HG02798 (cell line): ENCODE measurements around the gene FOXJ1.

Source experiments
- ATAC-seq: cut with Tn5 transposase; IDR thresholded peaks from one replicate; pipeline ENCODE4 v1.9.1; 2021; ENCODE audit warnings: mild to moderate bottlenecking; ENCODE audit not compliant: unreplicated experiment, poor library complexity

Gene FOXJ1

DNA sequence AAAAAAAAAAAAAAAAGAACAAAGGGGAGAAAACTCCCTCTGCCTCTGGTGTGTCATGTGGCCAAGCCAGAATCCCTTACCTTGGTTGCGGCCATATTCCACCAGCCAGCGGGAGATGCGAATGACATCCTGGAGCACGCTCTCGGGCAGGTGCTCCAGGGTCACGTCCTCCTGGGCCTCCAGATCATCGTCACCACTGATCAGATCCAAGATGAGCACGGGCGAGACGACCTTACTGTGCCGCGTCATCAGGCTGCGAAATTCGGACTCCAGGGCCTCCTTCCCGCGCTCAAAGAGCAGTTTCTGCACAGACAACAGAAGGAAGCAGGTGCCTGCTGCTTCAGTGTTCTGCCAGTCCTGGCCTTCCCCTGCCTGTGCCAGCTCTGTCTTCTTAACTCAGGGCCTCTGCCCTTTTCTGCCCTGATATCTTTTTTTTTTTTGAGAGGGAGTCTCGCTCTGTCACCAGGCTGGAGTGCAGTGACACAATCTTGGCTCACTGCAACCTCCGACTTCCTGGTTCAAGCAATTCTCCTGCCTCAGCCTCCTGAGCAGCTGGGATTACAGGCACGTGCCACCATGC, 43.2 kb downstream of the FOXJ1 start:
- ATAC-seq: no peak

DNA sequence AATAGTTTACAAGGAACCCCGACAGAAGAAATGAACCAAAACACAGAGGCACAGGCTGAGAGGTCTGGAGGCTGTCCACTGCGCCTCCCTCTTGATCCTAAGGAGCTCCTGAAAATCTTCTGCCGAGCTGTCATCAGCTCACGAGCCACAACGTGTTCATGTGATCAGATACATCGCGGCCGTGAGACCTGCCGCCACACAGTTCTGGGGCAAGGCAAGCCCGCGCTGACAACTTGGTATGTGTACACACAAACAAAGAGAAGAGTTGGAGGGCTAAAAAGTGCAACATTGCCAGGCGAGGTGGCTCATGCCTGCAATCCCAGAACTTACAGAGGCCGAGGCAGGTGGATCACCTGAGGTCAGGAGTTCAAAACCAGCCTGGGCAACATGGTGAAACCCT, 45.1 kb downstream of the FOXJ1 start:
- no peak for ATAC-seq

DNA sequence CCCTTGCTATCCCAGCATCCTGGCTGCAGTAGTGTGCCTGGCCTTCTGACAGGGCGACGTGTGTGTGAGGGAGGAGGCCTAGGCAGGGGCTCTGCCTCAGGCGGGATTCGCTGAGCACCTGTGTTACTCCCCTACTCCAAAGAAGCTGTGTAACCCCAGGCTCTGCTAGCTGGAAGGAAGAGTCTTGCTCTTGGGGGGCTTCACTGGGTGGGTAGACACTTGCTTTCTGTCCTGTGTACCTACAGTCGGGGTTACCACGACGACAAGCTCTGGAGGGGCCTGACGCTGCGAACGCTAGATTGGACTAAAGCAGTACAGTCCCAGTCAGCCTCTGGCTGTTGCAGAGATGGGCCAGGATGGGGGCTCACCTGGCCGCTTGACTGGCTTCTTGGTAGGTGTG, 47.0 kb downstream of the FOXJ1 start:
- no peak for ATAC-seq

DNA sequence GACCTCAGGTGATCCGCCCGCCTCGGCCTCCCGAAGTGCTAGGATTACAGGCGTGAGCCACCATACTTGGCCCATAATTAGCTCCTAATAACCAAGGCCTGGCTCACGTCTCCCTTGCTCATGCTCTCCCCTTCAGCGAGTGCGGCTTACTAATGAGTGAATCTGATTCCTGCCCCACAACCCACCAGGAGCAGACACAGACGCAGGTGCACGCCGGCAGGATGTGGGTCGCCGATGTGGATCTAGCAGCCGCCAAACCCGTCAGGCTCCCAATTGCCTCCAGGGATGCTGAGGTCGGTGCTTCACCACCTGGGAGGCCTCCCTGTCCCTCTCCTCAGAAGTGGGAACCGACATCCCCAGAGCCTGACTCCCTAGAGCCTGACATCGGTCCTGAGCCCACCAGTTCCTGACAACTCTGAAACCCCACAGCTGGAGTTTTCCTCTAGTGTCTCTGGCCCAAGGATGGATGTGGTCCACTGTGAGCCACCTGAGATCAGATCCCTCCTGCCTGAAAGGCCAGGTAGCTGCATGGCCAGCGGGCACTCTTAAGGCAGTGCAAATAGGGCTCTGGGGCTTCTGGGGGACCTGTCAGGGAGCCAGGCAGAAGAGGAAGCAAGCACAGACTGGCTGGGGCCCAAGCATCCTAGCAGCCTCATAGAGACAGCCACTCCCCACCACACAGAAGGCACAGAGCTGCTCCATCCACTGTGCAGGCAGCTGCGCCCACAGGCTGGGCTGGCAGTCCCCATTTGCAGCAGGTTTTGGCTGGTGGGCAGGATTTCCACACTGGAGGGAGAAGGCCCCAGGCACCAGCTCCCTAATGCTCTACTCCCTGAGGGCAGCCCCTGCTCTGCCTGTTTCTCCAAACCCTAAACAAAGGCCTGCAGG, 48.3 kb downstream of the FOXJ1 start:
- no peak for ATAC-seq

DNA sequence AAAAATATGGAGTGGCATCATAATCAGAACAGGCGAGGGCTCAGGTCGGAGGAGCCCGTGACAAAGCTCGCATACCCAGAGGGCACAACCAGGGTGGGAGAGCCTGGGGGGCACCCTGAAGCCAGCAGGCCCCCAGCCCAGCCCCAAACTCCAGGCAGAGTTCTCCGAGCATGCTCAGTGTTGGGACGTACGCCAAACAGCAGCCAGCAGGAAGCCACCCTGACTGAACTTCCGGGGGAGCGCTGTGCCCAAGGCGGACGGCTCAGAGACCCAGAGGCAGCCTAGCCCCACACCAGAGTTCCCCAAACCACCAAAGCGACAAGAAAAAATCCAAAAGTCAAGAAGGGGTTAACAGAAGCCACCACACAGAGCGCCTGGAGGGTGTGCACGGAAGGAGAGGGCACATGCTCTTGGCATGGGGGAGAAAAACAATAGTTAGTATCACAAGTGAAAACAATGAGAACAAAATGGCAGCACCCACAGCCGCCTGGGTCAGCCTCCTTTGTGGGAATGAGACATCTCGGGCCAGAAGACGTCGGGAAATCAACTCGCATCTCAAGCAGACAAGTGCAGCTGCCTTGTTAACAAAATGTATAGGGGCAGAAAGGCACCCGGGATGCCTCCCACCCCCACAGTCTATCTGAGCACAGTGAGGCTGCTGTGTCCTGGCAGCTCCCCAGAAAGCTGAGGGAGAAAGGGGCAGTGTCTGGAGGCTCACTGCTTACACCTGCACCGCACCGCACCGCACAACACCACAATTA, 49.3 kb downstream of the FOXJ1 start:
- no peak for ATAC-seq

DNA sequence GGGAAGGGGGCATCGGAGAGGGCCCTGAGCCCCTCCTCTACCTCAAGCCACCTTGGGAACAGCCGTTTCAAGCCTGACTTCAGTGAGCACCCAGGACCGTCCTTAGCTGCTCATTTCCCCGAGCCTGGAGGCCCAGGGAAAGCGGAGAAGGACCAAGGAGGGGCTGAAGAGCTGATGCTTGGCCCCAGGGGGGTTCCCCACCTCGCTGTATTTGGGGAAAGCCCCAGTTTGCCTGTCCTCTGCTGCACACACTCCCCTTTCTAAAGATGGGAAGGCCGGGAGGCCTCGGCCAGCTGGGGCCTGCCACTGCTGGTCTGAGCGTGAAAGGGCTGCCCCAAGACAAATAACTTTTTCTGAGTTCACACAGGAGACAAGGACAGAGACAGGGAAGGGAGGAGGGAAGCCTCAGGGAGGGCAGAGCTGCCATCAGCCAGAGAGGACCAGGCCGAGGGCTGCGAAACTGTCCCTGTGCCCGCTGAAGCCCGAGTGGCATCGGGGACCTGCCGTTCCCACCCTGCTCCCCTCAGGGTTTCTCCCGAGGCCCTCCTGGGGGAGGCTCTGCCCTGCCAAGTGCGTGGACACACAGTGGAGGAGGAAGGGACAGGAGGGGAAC, 50.4 kb downstream of the FOXJ1 start:
- ATAC-seq: no peak

DNA sequence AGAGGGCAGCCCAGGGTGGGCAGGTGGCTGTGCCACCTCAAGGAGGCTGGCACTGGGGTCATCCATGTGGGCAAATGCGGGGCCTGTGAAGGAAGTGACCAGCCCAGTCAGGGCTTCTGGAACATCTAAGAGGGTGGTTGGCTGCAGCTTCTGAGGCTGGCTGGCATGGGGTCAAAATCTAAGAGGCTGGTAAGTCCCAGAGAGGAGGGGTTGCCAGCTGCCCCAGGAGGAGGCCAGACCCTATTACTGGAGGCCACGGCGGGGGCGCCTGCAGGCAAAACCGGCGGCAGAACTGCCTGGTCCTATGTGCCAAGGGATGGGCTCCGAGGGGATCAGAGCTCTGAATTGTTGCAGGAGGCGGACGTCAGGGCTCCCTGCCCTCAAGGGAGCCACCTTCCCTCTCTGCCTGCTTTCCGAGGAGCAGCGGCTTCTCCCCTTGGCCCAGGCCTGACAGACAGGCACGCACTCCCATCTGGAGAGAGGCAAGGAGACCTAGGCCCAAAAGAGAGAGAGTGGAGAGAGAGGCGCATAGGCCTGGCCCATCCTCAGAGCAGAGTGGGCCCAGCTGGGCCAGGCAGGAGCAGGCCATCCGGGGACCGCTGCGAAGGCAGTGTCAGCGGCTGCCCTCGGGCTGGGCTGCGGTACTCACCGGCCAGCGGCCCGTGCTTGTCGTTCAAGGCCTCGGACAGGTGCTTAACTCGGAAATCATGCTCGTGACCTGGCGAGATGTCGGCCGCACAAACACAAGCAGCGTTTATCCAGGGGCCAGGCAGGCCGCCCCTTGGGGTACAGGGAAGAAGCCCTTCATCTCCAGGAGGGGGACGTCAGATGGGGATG, 51.1 kb downstream of the FOXJ1 start:
- no peak for ATAC-seq

DNA sequence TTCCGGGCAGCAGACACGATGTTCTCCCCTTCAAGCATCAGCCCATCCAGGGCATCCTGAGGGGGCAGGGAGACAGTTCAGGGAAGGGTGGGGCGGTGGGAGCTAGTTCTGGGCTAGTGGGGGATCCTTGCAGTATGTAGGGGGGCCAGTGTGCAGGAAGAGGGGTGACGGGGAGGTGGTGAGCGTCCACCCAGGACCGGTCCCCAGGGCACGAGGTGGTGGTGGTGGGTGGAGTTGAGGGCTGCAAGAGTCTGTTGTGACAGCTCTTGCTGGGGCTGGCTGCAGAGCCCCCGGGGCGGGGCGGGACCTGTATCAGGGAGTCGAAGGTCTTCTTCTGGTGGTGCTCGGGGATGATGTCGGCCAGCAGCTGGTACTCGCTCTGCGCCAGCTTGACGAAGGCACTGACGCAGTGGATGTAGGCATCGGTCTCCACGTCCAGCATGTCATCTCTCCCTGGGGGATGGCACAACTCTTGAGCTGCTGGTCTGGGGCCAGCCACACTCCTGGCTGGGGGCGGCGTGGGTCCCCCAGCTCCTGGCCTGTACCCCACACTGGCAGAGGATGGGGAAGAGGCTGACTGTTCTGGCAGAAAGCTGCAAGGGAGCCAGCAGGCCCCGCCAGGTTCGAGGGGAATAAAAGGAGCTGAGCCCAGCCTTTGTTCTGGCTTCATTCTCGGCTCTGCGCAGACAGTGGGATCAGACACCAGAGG, 52.0 kb downstream of the FOXJ1 start:
- ATAC-seq: no peak

DNA sequence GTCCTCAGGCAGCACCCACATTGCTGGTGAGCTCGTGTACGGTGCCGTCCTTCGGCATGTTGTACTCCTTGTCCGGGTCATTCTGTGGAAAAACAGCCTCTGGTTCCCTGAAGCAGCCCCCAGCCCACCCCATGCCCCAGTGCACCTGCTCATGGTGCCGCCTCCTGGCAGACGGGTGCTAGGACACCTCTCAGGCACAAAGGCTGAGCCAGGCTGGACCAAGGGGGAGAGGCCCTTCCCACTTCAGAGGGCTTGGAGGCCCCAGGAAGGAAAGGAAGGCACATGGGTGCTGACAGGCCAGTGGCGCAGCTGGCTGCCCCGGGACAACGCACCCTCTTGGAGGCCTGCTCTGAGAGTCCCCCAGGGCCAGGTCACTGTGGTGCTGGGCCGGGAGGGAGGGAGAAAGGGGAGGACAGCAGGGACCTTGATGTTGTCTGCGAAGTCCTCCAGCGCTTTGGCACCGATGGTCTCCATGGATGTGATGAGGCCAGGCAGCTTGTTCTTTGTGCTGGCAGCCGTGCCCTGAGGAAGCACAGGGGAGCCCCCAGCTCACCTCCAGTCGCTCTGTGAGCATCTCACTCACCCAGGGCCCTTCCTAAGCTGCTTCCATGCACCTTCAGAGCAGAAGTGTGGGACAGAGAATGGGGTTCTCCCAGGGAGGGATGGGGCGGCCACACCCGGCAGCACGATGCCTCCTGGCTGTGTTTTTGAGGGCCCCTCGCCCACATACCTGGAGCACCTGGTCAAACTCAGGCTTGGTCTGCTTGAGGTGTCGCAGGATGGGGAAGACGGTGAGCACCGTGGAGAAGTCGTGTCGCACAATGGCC, 52.8 kb downstream of the FOXJ1 start:
- ATAC-seq: no peak

DNA sequence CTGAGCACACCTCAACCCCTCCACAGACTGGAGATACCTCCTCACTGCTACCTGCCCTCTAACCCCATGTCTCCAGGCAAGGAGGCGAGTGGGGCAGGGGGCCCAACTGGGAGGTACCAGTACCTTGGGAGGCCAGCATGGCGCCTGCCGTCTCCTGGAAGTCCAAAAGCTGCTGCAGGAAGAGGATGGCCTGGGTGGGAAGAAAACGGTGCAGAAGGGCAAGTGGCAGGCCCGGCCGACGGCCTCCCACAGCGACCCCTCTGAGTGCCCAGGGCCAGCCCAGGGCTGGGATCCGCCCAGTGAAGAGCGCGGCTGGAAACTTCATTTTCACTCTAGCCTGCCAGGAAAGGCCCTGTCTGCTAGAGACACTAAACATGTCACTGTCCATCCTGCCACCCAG, 53.5 kb downstream of the FOXJ1 start:
- no peak for ATAC-seq

DNA sequence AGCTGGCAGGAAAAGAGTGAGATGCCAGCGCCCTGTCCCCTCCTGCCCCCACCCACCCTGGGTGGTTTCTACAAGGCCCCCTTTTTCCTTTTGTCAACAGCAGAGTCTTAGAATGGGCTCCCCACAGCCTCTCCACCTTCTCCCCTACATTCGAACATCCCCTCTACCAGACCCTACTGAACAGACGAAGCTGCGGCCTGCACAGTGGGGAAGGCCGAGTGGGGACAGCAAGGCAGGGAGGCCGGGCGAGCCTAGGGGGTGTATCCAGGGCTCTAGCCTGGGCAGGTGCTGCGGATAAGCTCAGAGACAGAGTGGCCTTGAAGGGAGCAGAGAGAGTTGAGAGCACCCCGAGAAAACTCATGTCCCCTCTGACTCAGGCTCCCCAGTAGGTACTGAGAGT, 54.7 kb downstream of the FOXJ1 start:
- ATAC-seq: no peak
